GM12892 (cell line): ENCODE measurements around the gene PGRMC2.

ENCODE experiments used
- POLR2A ChIP-seq: IDR thresholded peaks from 2 replicates; pipeline ENCODE4 v1.6.1; 2011; ENCODE audit warnings: low read depth, low read length, control low read depth
- POLR2AphosphoS5 ChIP-seq: IDR thresholded peaks from 2 replicates; pipeline ENCODE4 v1.6.1; 2011; ENCODE audit warnings: low read depth, low read length, control low read depth

- no peak for TF ChIP-seq POLR2A
- no peak for TF ChIP-seq POLR2AphosphoS5
These were observed 2.3 kb downstream of the PGRMC2 start for GRCh38 chr4:128285085-128285997.
